ENCODE results near the gene KRTAP10-7.

The KRTAP10-7 gene

DNA sequence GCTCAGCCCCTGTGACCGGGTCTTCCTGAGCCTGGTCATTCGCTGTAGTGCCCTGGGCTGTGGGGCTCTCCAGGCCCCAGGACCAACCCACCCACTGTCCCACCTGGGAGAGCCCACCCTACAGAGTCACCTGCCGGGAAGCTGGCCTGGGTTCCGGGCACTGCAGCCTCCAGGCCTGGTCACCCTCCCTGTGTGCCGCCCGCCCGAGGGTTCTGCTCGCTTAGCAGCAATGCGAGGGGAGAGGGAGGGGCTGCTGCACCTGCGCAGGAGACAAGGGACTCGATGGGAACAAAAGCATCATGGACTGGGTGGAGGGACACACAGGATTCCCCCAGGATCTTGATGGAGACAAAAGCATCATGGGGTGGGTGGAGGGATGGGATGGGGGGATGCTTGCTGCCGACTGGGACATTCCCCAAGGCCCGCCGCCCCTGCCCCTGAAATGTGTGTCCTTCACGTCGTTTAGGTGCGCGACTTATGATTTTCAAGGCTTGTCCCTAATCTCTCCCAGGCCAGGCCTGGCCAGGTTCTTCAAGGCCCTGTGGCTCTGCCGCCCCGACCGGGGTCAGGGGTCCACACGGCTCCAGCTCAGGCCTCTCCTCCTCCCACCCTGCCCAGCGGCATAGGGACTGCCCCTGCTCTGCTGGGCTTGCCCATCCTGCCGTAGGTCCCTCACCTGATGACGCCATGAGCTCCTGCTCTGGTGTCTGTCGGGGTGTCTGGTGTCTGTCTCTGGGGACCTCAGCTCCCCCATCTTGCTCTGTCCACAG is 13.2 kb downstream of the KRTAP10-7 start:
- TF ChIP-seq, protein P1, sequence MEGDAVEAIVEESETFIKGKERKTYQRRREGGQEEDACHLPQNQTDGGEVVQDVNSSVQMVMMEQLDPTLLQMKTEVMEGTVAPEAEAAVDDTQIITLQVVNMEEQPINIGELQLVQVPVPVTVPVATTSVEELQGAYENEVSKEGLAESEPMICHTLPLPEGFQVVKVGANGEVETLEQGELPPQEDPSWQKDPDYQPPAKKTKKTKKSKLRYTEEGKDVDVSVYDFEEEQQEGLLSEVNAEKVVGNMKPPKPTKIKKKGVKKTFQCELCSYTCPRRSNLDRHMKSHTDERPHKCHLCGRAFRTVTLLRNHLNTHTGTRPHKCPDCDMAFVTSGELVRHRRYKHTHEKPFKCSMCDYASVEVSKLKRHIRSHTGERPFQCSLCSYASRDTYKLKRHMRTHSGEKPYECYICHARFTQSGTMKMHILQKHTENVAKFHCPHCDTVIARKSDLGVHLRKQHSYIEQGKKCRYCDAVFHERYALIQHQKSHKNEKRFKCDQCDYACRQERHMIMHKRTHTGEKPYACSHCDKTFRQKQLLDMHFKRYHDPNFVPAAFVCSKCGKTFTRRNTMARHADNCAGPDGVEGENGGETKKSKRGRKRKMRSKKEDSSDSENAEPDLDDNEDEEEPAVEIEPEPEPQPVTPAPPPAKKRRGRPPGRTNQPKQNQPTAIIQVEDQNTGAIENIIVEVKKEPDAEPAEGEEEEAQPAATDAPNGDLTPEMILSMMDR (IDR thresholded peaks at IDR 0.05; ENCODE audit: extremely low read depth, insufficient read depth, missing control alignments), result no peak
- DNase-seq (ENCODE audit: low spot score), result no peak
- in situ Hi-C loops (cut with MboI; ENCODE audit: low pct_unique_long_range_greater_than_20kb, low sequenced_read_pairs, unreplicated experiment), result no loop called here

DNA sequence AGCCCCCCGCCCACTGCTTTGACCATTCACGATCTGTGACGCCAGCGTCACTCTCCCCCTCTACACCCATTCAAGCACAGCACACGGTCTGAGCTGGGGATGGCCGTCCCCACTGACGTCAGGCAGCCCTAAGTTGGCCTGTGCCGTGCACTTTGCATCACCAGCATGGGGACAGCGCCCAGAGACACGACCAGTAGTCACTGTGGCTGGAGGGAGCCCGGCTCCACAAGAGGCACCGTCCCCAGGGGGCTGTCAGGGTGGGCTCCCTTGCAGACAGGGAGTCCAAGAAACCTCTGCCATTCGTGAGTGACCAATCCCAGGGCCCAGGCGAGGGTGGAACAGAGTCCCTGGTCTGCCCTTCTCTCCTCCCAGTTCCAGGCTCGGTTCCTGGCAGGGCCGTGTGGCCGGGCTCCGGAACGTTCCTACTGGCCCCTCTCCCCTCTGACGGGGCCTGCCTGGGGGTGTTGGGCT is 13.8 kb downstream of the KRTAP10-7 start:
- in situ Hi-C loops (cut with MboI; ENCODE audit: low pct_unique_long_range_greater_than_20kb, low sequenced_read_pairs, unreplicated experiment), result no loop called here
- TF ChIP-seq, protein P1 (IDR thresholded peaks at IDR 0.05; ENCODE audit: extremely low read depth, insufficient read depth, missing control alignments), result no peak
- no peak for DNase-seq (ENCODE audit: low spot score)

DNA sequence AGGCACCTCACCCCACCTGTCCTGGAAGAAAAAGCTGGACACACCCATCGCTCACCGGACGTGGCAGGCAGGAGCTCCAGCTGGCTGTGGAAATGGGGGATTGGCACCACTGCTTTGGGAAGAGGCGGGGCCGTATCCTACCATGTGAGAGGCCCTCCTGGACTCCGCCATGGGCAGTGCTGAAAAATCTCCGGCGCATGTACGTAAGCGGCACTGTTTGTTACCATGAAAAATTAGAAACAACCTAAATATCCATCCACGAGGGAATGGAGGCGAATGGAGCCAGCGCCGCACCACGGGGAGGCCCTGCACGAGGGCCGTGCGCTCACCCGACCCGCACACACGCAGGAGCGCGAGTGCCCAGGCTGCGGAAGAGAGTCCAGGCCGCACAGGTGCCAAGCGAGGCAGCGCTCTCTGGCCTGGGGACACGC is 14.6 kb downstream of the KRTAP10-7 start:
- TF ChIP-seq, protein P1 (IDR thresholded peaks at IDR 0.05; ENCODE audit: extremely low read depth, insufficient read depth, missing control alignments), result no peak
- in situ Hi-C loops (cut with MboI; ENCODE audit: low pct_unique_long_range_greater_than_20kb, low sequenced_read_pairs, unreplicated experiment), result no loop called here
- no peak for DNase-seq (ENCODE audit: low spot score)

DNA sequence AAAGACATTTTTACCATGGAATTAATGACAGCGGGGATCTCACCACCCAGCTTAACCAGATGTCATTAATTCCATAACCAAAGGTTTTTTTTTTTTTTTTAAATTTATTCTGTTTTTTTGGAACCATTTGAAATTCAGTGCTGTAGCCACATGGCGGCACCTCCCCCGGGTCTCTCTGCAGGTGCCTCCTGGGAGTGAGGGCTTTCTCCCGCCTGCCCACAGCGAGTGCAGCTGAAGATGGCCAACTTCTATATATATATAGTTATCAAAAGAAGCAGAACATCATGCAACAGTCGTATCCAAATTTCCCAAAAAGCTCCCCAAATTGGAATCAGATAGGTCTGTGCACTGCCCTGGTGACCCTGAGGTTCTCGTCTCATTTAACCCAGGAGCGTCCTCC is 15.1 kb downstream of the KRTAP10-7 start:
- in situ Hi-C loops (cut with MboI; ENCODE audit: low pct_unique_long_range_greater_than_20kb, low sequenced_read_pairs, unreplicated experiment), result no loop called here
- TF ChIP-seq, protein P1 (IDR thresholded peaks at IDR 0.05; ENCODE audit: extremely low read depth, insufficient read depth, missing control alignments), result no peak
- DNase-seq (ENCODE audit: low spot score), result no peak

DNA sequence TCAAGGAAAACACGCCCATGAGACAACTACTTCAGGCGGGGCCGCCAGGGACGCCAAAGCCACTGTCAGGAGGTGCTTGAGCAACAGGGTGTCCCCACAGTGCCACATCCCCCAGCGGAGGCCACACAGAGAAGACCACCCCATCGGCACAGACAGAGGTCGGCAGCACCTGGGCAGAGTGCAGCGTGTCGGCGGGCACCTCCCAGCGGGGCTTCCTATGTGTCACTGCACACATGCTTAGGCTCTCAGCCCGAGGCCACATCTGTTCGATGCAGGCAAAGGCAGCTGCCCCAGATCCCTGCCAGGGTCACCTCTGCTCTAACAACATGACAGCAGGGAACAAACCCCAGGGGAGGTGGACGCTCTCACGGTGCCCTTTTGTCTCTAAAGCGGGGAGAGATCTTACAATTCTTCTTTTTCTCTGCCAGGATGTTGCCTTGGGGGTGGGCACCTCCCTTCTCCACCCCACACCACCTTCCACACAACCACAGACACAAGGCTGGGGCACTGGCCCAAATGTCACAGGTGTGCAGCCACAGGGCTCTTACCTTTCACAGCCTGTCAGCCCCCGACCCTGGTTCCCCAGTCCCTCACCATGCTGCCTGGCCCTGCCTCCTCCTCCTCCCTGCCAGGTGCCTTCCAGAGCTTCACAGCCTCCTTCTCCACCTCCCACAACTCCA is 15.7 kb downstream of the KRTAP10-7 start:
- in situ Hi-C loops (cut with MboI; ENCODE audit: low pct_unique_long_range_greater_than_20kb, low sequenced_read_pairs, unreplicated experiment), result no loop called here
- no peak for DNase-seq (ENCODE audit: low spot score)
- TF ChIP-seq, protein P1 (IDR thresholded peaks at IDR 0.05; ENCODE audit: extremely low read depth, insufficient read depth, missing control alignments), result no peak

DNA sequence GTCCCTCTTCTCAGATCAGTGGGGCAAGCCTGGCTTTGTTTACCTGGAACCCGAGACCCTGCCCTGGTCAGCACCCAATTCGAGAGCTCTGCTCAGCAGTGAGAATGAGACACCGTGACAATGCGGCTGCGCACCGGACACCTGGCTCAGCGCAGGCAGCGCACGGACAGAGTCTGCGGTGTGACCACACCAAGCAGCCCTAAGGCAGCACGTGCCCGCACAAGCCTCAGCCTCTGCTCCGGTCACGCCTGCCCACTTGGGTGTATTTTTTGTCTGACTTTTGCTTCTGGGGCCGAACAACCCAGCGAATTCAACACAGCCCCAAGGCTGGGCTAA is 16.2 kb downstream of the KRTAP10-7 start:
- DNase-seq (ENCODE audit: low spot score), result no peak
- TF ChIP-seq, protein P1 (IDR thresholded peaks at IDR 0.05; ENCODE audit: extremely low read depth, insufficient read depth, missing control alignments), result no peak
- in situ Hi-C loops (cut with MboI; ENCODE audit: low pct_unique_long_range_greater_than_20kb, low sequenced_read_pairs, unreplicated experiment), result no loop called here
